HG03378 (cell line): ENCODE measurements around the gene GNAZ.

Source experiments
- ATAC-seq: cut with Tn5 transposase; IDR thresholded peaks from one replicate; pipeline ENCODE4 v1.9.1; 2021; ENCODE audit warnings: mild to moderate bottlenecking, moderate library complexity; ENCODE audit not compliant: unreplicated experiment

The GNAZ gene

GRCh38 chr22:23150762-23151161 lies 80.4 kb downstream of the GNAZ start:
- ATAC-seq = no peak

GRCh38 chr22:23151827-23152226 lies 81.5 kb downstream of the GNAZ start:
- no peak for ATAC-seq

GRCh38 chr22:23152238-23153114 lies 82.2 kb downstream of the GNAZ start:
- ATAC-seq = no peak

GRCh38 chr22:23153994-23154393 lies 83.7 kb downstream of the GNAZ start:
- ATAC-seq = no peak

- no peak for ATAC-seq
Measured at GRCh38 chr22:23154461-23154860, 84.1 kb downstream of the GNAZ start.

GRCh38 chr22:23155143-23155542 lies 84.8 kb downstream of the GNAZ start:
- no peak for ATAC-seq

- ATAC-seq = no peak
Measured at GRCh38 chr22:23155831-23156230, 85.5 kb downstream of the GNAZ start.

GRCh38 chr22:23156286-23156685 lies 86.0 kb downstream of the GNAZ start:
- no peak for ATAC-seq

- no peak for ATAC-seq
Measured at GRCh38 chr22:23157560-23158515, 87.5 kb downstream of the GNAZ start.

GRCh38 chr22:23158516-23159290 lies 88.4 kb downstream of the GNAZ start:
- ATAC-seq = no peak

- no peak for ATAC-seq
Measured at GRCh38 chr22:23159291-23159630, 88.9 kb downstream of the GNAZ start.

GRCh38 chr22:23161029-23161428 lies 90.7 kb downstream of the GNAZ start:
- no peak for ATAC-seq

GRCh38 chr22:23161574-23161973 lies 91.3 kb downstream of the GNAZ start:
- ATAC-seq = no peak

GRCh38 chr22:23163665-23164064 lies 93.3 kb downstream of the GNAZ start:
- no peak for ATAC-seq

- ATAC-seq = no peak
Measured at GRCh38 chr22:23164091-23164490, 93.8 kb downstream of the GNAZ start.

- ATAC-seq = no peak
Measured at GRCh38 chr22:23166042-23166831, 95.9 kb downstream of the GNAZ start.

- no peak for ATAC-seq
Measured at GRCh38 chr22:23166841-23167616, 96.7 kb downstream of the GNAZ start.

- no peak for ATAC-seq
Measured at GRCh38 chr22:23168391-23169042, 98.2 kb downstream of the GNAZ start.

- no peak for ATAC-seq
Measured at GRCh38 chr22:23169043-23169406, 98.7 kb downstream of the GNAZ start.
